ENCODE data around the gene NOP10.
"Not testable (repeated sequence)": the region's sequence is repeated elsewhere in the genome, so short reads cannot be mapped to it uniquely, and the experiment has no call there.

NOP10 gene

DNA sequence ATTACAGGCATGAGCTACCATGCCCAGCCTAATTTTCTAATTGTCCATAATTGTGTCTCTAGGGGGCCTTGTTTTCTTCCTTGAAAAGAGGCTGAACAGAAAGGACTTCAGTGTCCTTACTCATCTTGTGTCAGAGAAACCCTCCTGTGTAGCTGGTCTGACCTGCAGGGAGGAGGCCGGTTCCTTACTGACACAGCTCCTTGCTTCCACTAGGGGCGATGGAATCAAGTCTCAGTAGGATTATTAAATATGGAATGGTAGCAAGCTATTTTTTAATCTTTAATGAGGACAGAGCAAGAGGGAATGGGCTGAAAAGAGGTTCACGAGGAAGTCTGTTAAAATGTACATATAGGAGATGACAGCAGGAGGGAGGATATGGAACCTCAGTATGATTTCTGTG lies 15.4 kb upstream of the NOP10 start:
- no peak for DNase-seq

DNA sequence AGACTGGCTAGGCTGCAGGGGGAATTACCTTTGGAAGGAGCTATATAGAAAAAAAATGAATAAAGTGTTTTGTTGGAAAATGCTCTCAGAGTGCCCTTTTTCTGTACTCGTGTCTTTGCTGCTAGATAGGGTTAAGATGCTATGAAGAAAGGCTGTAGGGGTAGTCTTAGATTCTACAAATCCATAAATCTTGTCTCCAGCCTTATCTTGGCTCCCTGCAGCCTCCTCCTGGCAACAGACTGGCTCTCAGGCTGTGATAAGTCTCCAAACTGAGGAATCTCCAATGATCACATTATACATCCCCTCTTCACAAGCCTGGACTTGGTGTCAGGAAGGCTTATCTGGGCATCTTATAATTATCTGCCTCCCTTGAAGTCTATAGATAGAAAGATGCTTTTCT lies 14.7 kb upstream of the NOP10 start:
- no peak for DNase-seq

DNA sequence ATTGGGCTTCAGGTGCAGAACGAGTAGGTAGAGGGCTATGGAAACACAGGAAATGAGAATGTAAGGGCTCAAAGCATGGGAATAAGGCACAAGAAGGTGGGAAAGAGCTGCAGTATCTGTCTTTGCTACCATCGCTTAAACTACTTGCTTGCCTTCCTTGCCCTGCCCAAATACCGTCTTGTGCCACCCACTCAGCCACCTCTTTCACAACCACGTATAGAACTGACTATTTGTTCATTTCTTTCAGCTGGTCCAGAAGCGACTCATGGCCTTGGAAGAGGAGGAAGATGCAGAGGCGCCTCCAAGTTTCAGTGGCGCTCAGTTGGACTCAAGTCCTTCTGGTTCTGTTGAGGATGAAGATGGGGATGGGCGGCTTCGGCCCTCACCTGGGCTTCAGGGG lies 12.3 kb upstream of the NOP10 start:
- DNase-seq, result no peak

- no peak for DNase-seq
Observed at GRCh38 chr15:34354286-34354685, 11.3 kb upstream of the NOP10 start.

- no peak for DNase-seq
Observed at GRCh38 chr15:34353627-34354026, 10.7 kb upstream of the NOP10 start.

DNA sequence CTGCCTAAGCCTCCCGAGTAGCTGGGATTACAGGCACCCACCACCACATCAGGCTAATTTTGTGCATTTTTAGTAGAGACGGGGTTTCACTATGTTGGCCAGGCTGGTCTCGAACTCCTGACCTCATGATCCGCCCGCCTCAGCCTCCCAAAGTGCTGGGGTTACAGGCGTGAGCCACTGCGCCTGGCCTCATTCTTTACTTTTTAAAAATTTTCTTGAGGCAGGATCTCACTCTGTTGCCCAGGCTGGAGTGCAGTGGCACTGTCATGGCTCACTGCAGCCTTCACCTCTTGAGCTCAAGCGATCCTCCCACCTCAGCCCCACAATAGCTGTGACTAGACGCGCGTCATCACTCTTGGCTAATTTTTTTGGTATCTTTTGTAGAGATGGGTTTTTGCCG lies 10.1 kb upstream of the NOP10 start:
- DNase-seq, result not testable (repeated sequence)

DNA sequence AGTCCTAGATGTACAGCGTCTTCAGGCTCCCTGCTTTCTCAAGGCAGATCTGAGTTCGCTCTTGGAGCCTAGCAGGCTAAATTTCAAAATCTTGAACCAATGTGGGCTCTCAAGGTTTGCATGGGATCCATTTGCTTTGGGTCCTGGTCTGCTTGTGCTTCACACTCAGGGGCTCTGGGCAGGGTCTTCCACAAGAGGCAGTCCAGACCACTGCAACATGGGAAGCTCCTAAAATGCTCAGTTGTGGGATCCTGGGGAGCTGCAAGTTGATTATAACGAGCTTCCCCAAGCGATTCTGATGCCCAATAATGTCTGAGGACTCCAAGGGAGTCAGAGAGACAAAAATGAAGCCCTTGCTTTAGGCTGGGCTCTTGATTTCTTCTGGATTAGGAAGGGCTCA lies 6.8 kb upstream of the NOP10 start:
- no peak for DNase-seq

DNA sequence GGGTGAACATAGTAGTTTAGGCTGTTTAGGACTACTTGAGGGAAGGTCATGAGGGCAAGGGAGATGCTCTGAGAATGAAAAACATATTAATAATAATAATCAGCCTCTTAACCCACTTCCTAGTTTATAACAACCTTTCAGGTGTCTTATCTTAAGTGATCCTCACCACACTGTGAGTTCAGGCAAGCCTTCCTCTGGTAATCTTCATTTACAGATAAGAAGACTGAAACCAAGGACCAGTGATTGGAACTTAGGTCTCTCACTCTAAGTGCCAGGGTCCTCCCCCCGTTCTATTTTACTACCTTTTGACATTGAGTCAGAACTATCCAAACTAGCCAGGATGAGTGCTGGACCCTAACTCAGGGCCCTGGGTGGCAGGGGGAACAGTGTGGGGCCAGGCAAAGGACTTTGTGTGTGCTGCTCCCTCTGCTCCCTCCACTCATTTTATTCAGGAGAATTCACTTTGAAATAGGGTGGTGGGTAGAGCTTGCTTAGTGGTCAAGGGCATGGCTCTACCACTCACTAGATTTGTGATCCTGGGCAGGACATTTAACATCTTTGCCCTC lies 5.9 kb upstream of the NOP10 start:
- no peak for DNase-seq

GRCh38 chr15:34347951-34348638 lies 5.2 kb upstream of the NOP10 start:
- no peak for DNase-seq

- DNase-seq, result peak; percentile 17
Observed at GRCh38 chr15:34342213-34342736, 661 bp downstream of the NOP10 start.

- DNase-seq, result peak; percentile 65
Observed at GRCh38 chr15:34341381-34342212, 1.3 kb downstream of the NOP10 start.

DNA sequence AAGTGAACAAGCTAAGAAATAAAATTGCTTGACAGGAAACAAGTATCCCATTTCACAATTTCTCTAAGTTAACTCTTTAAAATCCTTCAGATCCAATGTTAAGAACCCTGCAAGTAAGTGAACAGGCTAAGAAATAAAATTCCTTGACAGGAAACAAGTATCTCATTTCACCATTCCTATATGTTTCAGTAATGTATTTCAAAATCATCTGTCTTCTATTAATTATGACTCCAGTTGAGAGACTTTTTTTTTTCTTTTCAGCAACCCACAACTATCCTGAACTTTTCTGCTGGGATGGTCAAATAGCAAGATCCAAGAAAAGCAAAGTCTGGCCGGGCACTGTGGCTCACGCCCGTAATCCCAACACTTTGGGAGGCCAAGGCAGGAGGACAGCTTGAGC lies 3.0 kb downstream of the NOP10 start:
- no peak for DNase-seq

DNA sequence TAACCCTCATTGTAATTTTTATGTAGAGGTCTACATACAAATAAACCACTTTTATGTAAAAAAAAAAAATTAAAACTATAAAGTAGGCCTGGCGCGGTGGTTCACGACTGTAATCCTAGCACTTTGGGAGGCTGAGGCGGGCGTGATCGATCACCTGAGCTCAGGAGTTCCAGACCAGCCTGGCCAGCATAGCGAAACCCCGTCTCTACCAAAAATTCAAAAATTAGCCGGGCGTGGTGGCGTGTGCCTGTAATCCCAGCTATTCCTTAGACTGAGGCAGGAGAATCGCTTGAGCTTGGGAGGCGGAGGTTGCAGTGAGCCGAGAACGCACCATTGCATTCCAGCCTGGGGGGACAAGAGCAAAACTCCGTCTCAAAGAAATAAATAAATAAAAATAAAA lies 4.6 kb downstream of the NOP10 start:
- DNase-seq, result no peak

GRCh38 chr15:34337557-34338306 lies 5.2 kb downstream of the NOP10 start, which contains the start of gene SLC12A6:
SLC12A6 (minus strand) TSS chr15:34337781; CDS start chr15:34336680, 1,101 bp downstream.
- DNase-seq, result peak; percentile 92

- peak; percentile 49 for DNase-seq
Observed at GRCh38 chr15:34336991-34337556, 5.9 kb downstream of the NOP10 start.

- DNase-seq, result peak; percentile 55
Observed at GRCh38 chr15:34336231-34336990, 6.5 kb downstream of the NOP10 start.

GRCh38 chr15:34335176-34336032 lies 7.5 kb downstream of the NOP10 start:
- peak; percentile 59 for DNase-seq

- no peak for DNase-seq
Observed at GRCh38 chr15:34334672-34335071, 8.3 kb downstream of the NOP10 start.

- peak; percentile 48 for DNase-seq
Observed at GRCh38 chr15:34332553-34333120, 10.3 kb downstream of the NOP10 start.

DNA sequence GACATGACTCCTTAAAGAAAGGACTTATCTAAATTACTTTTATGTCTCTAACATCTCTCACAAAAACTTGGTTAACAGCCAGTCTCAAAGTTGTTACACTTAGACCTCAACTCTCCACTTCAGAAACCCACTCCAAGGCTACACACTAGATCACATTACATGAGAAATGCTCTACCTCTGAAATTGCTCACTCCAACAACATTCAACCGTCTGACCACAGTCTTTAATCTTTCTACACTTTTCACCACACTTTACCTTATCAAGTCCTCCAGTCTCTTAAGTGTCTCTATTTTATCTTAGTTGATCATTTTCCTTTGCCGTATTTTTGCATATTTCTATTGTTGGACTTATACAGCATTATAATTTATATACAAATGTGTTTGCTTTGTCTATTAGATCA lies 11.1 kb downstream of the NOP10 start:
- peak; percentile 95 for DNase-seq
